GM21381 (cell line): ENCODE data around the gene PGAP3.

Experiments used
- ATAC-seq: cut with Tn5 transposase; IDR thresholded peaks from one replicate; pipeline ENCODE4 v1.9.1; 2021; ENCODE audit warnings: mild to moderate bottlenecking, moderate library complexity; ENCODE audit not compliant: unreplicated experiment

Gene PGAP3

DNA sequence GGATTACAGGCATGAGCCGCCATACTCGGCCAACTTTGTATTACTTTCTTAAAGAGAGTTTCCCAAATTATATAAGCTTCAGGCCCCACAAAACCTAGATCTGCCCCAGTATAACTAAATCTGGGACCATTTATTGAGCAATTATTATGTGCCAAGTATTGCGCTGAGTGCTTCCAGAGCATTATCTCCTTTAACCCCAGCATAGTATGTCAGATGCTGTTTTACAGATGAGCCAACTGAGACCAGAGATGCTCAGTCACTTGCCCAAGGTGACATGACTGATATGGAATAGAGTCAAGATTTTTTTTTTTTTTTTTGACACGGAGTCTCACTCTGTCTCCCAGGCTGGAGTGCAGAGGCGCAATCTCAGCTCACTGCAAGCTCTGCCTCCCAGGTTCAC lies 10.1 kb upstream of the PGAP3 start:
- ATAC-seq, result no peak

DNA sequence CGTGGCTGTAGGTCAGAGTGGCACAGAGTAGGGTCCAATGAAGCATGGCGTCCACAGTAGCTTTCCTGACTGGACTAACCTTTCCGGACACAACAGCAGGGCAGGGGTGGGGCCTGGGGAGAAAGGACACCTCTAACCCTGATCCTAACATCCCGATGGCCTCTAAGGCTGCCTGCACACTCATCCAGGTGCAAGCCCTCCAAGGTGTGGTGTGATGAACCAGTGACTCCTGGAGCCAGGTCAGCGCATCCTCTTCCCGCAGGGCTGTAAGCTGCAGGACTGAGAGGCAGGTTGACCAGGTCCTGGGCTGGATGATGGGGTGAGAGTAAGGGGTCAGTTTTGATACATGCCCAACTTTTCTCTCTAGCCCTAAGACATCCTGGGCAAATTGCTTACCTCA lies 8.9 kb upstream of the PGAP3 start:
- ATAC-seq, result no peak

DNA sequence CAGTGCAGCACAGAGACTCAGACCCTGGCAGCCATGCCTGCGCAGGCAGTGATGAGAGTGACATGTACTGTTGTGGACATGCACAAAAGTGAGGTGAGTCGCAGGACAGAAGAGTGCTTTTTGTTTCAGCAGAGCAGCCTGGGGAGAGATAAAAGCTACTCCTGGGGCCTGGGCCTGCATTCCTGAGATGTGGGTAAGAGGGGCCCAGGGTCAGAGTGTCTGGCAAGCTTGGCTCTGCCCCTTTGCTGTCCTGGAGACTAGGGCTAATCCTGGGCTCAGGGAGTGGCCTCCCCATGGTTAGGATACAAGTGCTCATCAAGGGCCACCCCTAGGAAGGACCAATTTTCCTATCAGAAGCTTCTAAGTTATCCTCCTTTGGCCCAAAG lies 7.2 kb upstream of the PGAP3 start:
- ATAC-seq, result no peak

DNA sequence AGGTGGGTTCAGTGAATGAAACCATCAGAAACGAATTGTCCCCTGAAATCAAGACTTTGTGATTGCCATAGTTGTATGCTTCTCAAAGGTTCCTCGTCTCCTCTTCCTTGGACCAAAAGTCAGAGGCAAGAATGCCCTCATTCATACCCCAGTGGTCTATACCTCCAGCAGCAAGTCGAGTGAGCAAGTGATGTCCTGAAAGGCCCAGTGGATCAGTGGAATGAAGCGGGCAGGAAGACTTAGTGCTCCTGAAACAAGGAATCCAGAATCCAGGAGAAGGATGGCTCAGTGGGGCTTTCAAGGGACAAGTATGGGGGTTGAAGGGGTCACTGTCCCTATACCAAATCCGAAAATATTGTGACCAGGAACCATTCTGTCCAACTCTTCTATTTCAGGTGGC lies 6.7 kb upstream of the PGAP3 start:
- no peak for ATAC-seq

DNA sequence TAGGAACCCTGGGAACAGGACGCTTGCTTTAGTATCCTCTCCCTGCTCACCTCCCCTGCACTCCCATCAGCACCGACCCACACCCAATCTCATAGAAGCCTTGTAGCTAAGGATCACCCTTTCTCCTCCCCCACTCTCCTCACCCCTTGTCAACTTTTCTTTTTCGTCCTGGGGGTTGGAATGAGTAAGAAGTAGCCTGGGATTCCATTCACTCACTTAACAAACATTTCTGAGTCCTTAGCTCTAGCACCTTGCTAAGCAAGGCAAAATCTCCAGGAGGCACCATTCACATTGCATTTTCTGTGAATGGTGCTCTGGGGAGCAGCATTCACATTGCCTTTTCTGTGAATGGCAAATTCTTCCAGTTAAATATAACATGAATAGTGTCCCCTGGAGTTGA lies 1.1 kb upstream of the PGAP3 start:
- ATAC-seq, result no peak

DNA sequence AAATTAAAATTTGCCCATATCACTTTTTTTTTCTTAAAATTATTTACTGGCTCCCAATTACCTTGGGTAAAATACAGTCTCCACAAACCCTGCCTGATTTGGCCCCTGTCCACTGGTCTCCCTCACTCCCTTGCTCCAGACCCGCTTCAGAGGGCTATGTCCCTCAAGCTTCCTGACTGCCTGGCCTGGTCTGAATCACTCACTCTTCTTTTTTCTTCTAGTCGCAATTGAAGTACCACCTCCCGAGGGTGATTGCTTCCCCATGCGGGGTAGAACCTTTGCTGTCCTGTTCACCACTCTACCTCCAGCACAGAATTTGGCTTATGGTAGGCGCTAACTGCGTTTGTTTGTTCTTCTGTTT lies 598 bp upstream of the PGAP3 start:
- ATAC-seq, result no peak

DNA sequence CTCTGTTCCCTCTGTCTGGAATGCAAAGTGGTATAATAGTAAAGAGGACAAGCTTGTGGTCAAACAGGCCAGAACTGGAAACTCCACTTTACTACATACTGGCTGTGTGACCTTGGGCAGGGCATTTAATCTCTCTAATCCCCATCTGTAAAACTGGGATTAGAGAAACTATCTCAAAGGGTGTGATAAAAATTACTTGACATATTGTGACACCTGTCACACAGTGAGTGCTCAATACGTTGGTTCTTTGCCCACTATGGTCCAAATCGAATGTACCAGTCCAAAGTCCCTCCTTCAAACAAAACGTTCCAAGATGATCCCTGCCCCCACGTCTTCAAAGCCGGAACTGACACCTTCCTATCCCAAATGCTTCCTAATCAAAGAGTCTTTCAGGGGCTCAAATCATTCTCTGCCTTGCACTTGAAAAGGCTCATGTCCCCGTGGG lies 734 bp downstream of the PGAP3 start:
- no peak for ATAC-seq

DNA sequence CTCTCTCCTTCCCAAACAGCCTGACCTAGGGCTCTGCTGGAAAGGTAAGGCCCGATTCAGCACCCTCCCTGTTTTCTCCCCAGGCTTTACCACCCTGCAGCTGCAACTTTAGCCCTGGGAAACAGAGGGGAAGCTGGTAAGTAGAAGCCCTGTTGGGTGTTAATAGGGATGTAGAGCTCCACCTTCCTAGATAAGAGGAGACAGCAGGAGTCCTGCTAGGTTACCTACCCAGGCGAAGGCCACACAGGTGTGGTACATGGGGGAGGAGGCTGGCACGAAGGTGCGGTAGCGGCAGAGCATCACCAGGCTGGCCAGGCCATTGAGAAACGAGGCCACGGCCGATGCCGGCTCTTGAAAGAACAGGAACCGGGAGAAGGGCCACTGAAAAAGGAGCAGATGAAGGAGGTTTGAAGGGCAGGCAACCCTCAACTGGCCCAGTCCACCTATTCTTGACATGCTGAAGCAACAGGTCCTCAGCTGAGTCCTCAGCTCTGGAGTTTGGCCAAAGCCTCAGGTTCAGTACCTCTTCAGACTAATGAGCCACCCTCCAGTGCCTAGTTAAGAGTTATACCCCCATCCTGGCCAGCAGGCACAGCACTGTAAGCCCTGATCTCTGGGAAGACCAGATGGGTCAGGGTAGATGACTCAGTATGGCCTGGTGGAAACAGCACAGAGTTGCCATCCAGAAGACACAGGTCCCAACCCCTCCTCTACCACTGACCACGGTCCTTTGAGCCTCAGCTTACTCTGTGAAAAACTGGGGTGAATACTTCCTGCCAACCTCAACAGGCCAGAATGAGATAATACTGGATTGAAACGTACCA lies 3.3 kb downstream of the PGAP3 start:
- ATAC-seq, result no peak

DNA sequence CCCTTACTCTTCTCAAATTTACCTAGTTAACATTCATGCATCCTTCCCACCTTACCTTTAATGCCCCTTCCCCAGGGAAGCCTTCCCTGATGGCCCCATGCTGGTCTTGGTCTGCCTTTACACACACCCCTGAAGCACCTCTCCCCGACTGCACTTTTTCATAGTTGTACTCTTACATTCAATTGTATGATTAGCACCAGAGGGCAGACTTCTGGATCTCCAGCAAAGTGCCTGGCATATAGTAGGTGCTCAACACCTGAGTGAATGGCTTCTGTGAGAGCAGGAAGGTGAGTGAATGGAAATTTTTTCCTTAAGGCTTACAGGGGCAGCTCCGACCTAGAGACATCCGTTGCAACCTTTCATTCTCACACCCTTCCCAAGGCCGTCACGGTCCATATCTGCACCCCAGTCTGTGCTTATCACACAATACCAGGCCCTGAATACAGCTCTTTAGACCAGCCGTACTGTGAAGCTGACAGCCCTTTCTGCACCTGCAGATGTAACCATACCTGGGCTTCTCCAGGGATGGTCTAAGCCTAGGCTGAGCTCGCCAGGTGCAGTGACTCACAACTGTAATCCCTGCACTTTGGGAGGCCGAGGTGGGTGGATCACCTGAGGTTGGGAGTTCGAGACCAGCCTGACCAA lies 4.4 kb downstream of the PGAP3 start:
- no peak for ATAC-seq

DNA sequence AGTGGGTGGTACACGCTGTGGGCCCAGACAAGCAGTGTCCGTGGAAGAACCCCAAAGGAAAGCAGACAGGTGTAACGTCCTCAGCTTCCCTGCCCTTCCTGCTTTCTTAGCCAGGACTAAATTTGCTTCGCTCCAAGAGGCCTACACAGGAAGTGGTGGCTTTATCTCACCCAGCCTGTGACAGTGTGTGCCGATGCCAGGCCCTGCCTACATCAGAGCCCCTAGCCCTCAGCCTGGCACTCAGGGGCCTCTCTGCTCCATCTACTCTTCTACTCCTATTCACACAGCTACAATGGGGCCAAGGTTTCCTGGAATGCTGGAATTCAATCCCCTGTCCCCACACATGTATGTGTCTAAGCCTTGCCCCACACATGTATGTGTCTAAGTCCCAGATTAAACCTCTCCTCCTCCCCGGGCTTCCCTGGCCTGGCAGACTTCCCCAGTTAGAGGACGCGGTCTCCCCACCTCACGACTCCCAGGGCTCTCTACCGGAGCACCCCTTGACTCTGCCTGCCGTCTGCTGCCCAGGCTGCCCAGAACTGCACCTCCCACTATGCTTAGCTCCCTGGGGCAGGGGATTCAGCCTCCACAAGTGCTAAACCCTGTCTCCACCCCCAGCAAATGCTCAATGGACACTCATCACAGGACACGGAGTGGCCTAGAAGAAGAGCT lies 8.2 kb downstream of the PGAP3 start:
- no peak for ATAC-seq

DNA sequence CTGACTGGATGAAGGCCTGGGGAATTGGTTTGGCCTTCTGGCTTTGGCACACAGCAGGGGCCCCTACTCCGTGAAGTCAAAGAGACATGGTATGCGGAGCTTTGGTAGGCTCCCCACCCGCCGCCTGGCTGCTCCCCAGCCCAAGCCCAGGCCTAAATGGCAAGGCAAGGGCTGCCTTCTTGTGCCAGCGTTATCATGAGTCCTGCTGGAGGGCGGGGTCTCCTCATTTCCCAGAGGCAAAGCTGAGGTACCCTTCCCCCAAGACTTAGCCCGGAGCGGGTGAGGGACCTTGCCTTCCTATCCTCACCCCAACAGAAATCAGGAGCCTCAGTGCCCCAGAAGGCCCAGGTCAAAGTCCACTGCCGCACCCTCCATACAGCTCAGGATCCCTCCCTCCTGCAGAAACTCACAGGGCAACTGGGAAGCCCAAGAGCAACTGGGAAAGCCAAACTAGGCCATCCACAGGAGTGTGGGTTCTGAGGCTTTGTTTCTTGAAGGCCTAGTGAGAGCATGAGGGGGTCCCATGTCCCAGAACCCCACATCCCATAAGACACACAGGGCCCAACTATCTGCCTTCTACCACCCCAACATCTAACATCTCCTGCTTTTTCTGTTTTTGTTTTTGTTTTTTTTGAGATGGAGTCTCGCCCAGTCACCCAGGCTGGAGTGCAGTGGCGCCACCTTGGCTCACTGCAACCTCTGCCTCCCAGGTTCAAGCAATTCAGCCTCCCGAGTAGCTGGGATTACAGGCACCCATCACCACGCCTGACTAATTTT lies 9.3 kb downstream of the PGAP3 start:
- no peak for ATAC-seq

DNA sequence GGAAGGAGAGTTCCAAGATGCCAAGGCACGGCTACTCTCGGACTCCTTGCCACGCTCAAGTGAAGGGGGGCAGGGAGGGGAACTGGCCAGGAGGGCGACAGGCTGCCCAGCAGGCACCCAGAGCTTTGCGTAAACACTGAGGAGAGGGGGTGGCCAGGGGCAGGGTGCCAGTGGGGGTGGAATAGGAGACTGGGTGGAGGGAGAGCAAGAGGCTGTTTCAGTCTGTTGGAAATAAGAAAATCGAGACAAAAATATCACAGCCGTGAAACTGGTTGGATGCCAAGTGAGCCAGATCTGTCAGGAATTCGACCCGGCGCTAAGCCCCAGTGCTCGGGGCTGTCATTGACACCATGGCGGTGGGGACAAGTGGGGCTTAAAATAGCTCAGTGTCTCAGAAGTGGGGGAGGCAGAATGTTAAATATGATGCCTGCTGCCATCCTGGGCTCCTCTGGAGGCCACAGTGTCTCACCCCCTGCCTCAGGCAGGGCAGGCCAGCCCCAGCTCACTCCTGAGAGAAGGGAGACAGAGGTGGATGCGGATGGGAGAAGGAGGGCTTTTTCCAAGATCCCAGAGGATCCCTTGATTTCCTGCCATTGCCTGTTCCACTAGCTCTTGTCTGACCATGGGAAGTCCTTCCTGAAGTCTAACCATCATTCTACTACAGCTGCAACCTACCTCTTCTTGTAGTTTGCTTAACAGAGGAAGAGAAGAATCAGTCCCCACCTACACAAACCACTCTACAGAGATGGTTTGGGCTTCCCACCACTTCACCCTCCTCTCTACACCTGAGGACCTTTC lies 10.1 kb downstream of the PGAP3 start:
- ATAC-seq, result no peak

DNA sequence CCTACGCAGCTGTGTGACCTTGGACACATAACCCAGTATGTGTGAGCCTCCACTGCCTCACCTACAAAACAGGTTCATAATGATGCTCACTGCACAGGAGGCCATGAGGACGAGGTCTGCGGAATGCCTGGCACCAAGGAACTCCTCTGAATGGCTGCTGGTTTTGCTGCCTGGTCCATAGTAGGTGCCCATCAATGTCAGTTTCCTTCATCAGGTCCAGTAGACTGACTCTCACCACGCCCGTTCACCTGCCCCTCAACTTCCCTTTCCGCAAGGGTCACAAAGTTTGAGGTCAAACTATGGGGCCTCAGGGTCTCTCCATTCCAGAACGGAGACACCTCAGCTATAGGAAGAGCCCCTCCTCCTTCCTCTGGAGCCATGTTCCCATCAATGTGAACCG lies 10.8 kb downstream of the PGAP3 start:
- ATAC-seq, result no peak

DNA sequence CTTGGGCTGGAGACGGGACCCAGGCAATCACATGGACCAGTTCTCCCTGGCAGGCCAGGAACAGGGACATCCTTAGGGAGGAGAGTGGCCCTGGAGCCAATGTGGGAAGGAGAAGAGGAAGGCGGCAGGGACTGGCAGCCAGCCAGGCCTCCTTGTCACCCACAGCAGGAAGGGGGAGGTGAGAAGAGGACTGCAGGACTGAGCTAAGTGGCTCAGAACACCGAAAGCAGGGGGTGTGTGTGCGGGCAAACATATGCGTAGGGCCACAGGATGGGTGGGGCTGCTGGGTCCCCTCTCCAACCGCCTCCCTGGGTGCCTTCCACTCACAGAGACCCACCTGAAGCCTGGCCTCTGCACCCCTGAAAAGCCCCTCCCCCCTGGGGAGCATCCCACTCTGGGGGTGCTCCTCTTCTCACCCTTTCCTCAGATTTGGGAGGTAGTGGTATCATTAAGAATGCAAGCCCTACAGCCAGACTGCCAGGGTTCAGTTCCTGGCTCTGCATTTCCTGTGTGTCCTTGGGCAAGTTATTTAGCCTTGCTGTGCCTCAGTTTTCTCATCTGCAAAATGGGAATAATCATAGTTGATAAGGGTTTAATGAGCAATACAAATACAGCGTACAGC lies 11.5 kb downstream of the PGAP3 start:
- ATAC-seq, result peak; percentile 45

DNA sequence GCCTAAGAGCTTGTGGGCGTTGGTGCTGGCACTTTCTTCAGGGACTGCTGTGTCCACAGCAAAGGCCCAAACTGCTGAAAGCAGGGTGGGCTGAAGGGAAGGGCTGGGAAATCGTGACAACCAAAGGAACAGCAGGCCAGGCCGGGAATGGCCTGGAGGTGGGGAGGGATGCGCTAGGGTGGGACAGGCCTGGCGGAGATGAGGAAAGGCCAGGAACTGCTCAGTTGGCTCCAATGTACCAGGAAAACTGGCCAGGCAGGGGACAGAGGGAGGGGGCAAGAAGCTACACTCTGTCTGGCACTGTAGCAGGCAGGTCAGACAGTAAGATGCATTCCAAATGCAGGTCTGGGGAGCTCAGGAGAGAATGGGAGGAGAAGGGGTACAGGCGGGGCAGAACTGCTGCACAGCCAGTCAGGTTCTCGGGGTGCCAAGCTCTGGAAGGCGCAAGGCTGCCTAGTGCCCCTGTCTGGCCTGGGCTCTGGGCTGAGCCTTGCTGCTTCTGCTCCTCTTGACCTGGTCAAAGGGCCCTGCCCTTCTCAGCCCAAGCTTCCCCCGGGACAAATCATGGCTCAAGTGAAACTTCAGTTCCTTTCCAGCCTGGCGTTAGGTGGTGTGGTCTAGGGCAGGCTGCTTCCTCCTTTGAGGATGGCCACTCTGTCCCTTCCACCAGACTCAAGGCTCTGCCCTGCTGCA lies 12.3 kb downstream of the PGAP3 start:
- no peak for ATAC-seq

DNA sequence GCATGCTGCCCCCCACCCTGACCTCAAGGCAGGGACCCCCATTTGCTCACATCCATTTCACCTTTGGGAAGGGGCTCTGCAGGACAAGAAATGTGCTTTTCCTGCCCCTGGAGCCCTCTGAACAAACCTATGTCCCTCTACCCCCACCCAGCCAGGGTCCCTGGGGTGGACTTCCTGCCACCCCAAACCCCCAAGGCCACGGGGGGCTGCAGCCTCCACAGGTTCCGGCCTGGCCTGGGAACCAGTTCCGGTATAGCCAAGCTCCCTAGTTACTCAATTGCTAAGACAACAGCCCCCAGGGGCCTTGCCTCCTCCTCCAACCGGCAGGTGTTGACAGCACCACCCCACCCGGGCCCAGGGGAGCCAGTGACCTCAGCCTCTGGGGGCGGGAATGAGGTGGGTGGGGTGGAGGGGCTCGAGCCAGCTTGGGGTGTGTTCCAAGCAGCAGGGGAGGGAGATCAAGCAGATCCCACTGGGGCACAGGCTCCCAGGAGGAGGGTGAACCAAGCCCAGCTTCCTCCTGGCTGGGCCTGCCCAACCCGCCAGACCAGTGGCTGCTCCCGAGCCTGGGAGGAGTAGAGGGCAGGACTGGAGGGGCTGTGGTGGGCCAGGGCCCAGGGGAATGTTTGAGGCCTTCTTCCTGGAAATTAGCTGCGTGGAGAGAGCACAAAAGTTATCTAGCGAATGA lies 13.0 kb downstream of the PGAP3 start:
- ATAC-seq, result no peak

DNA sequence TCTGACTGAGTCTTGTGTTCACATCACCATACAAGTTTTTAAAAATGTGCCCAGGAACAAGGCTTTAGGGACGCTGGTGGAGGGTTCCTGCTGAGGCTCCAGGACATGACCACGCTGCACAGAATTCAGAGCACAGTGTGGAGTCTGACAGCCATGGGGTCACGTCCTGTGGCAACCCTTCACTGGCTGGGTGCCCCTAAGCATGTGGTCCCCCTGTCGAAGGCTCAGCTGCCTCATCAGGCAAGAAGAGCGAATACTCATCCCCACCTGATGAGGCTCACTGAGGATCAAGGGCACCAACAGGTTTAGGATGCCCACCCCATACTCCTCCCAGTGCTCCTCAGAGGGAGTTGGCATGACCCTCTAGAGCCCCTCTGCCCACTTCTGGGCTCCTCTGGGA lies 13.7 kb downstream of the PGAP3 start:
- ATAC-seq, result no peak

DNA sequence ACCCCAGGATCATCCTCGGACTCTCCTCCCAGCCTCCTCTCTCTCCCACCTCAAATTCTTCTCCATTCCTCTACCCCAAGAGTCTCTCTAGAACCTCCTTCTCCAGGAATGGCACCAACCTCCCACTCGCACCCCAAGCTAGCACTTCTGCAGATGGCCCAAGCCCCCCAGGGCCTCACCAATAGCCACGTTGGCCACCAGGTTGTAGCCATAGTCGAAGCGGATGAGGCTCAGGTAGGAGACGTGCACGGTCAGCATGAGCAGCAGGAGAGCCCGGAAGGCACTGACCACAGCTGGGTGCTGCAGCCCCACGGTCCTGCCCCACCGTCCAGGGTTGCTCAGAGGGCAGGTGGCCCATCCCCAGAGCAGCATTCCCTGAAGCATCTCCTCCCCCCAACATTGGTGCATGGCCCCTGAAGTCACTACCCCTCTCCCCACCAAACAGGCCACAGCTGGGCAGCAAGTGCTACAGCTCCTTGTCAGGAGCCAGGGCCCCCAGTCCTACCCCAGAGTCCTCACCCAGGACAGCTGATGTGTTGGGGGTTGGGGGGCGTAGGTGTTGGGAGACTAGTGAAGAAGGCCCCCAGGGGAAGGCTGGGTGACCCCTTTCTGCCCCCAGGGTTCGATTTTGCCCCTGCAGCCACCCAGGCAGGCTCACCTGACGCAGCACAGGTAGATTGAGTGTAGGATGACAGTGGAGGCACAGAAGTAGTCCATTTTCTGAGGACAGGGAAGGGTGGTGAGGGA lies 14.3 kb downstream of the PGAP3 start:
- no peak for ATAC-seq
